Ectodermal cell (in vitro differentiated cells): ENCODE results near the gene CMTM4.
"Not testable (repeated sequence)": the region's sequence is repeated elsewhere in the genome, so short reads cannot be mapped to it uniquely, and the experiment has no call there.

Experiments
- H3K27ac ChIP-seq: 2 replicates; pipeline ENCODE4 v1.7.0; 2013; ENCODE audit warnings: mild to moderate bottlenecking, low read depth, low read length; ENCODE audit not compliant: insufficient read depth, poor library complexity, severe bottlenecking
- H3K27me3 ChIP-seq: 2 replicates; pipeline ENCODE4 v1.7.0; 2013; ENCODE audit warnings: mild to moderate bottlenecking, low read length; ENCODE audit not compliant: insufficient read depth, control insufficient read depth, poor library complexity, severe bottlenecking
- H3K36me3 ChIP-seq: one replicate; pipeline ENCODE4 v1.7.0; 2013; ENCODE audit warnings: low read length; ENCODE audit not compliant: control insufficient read depth, insufficient read depth
- H3K4me1 ChIP-seq: one replicate; pipeline ENCODE4 v1.7.0; 2013; ENCODE audit warnings: low read length; ENCODE audit not compliant: control insufficient read depth, insufficient read depth
- H3K4me3 ChIP-seq: 2 replicates; pipeline ENCODE4 v1.7.0; 2013; ENCODE audit warnings: low read depth, low read length, control low read depth; ENCODE audit not compliant: insufficient read depth
- H3K9me3 ChIP-seq: 2 replicates; pipeline ENCODE4 v1.7.0; 2013; ENCODE audit warnings: mild to moderate bottlenecking, low read length, moderate library complexity; ENCODE audit not compliant: control insufficient read depth
- WGBS, 2 experiments: methylation state at CpG; one replicate each; pipeline ENCODE4 v1.1.7; 2013; ENCODE audit warnings: missing lambda C conversion rate in 2 of 2; 5-methylcytosine and 5-hydroxymethylcytosine counted together

The CMTM4 gene

DNA sequence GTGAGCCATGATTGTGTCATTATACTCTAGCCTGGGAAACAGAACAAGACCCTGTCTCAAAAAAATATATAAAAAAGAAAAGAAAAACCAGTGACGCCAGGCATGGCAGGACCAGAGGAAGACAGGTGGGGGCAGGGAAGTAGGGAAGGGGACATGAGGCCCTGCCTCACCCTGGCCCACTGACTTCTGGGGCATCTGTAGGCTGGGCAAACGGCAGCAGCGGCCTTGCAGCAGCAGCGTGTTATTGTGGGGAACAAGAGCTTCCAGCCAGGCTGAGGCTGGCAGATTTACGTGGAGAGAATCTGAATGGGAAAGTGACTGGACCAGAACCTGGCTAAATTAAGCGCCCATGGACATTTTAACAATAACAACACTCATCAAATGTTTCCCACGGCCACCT, 19.4 kb downstream of the CMTM4 start:
- WGBS, 2 experiments = 87 to 90% methylated on average over 7 of the region's 7 CpGs
- H3K36me3 ChIP-seq = no peaks in the 10 kb centered on the region
- no peaks in the 10 kb centered on the region for H3K27me3 ChIP-seq
- no peaks in the 10 kb centered on the region for H3K4me1 ChIP-seq
- H3K9me3 ChIP-seq = no peaks in the 10 kb centered on the region
- no peak overlapping the region for H3K27ac ChIP-seq
- H3K4me3 ChIP-seq = no peak overlapping the region

- no peaks in the 10 kb centered on the region for H3K9me3 ChIP-seq
- WGBS, 2 experiments = 94 to 96% methylated on average over 3 of the region's 3 CpGs
- no peaks in the 10 kb centered on the region for H3K4me1 ChIP-seq
- no peak overlapping the region for H3K4me3 ChIP-seq
- H3K36me3 ChIP-seq = no peaks in the 10 kb centered on the region
- no peak overlapping the region for H3K27ac ChIP-seq
- H3K27me3 ChIP-seq = no peaks in the 10 kb centered on the region
These were observed 19.9 kb downstream of the CMTM4 start for GRCh38 chr16:66676599-66676998.

DNA sequence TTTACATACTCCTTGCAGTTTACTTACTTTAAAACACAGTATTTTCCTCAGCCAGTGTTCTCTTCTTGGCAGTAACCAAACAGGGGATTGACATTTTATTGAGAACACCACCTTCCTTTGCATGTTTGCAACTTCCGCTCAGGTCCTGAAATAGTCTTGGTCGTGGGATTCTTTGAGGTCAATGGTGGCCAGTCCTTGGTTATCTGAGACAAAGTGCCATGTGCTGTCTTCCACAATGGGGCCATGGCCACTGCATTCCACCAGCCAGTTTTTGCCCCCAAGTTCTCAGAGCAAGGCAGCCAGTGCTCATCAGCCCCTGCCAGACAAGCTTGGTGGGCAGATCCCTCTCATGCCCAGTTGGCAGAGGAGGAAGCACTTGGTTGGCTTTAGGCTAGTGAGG, 22.9 kb downstream of the CMTM4 start:
- Histone ChIP-seq H3K4me1 (no peaks in the 10 kb centered on the region), H3K36me3 (no peaks in the 10 kb centered on the region), H3K9me3 (no peaks in the 10 kb centered on the region), H3K4me3 (no peak overlapping the region), H3K27me3 (no peaks in the 10 kb centered on the region), H3K27ac (no peak overlapping the region)
- 97 to 98% methylated on average over 2 of the region's 2 CpGs for WGBS, 2 experiments

DNA sequence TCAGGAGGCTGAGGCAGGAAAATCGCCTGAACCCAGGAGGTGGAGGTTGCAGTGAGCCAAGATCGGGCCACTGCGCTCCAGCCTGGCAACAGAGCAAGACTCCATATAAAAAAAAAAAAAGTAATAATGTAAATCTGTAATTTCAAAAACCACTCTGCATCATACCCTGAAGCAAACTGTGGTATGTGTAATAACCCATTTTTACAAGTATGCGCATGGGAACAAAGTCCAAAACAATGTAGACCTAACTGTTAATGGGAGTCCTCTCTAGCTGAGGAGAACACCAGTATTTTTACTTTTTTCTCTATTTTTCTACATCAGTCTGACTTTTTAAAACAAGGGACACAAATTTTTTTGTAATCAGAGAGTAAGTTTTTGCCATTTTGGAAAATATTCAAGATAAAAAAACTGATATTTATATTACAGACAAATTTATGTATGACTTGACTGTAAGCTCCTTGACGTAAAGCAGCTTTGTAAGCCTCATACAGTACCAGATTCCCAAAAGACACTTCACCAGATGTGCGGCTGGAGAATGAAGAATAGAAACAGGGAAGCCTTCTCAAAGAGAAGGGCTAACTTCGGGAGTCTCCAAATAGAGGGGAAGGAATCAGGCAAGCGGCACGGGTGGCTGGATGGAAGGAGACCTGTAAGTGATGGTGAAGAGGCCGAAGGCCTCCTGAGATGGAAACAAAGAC, 25.7 kb downstream of the CMTM4 start:
- H3K9me3 ChIP-seq = no peaks in the 10 kb centered on the region
- WGBS, 2 experiments = 90 to 98% methylated on average over 9 of the region's 10 CpGs
- H3K36me3 ChIP-seq = no peaks in the 10 kb centered on the region
- H3K4me3 ChIP-seq = no peak overlapping the region
- no peak overlapping the region for H3K27ac ChIP-seq
- no peaks in the 10 kb centered on the region for H3K27me3 ChIP-seq
- H3K4me1 ChIP-seq = no peaks in the 10 kb centered on the region

DNA sequence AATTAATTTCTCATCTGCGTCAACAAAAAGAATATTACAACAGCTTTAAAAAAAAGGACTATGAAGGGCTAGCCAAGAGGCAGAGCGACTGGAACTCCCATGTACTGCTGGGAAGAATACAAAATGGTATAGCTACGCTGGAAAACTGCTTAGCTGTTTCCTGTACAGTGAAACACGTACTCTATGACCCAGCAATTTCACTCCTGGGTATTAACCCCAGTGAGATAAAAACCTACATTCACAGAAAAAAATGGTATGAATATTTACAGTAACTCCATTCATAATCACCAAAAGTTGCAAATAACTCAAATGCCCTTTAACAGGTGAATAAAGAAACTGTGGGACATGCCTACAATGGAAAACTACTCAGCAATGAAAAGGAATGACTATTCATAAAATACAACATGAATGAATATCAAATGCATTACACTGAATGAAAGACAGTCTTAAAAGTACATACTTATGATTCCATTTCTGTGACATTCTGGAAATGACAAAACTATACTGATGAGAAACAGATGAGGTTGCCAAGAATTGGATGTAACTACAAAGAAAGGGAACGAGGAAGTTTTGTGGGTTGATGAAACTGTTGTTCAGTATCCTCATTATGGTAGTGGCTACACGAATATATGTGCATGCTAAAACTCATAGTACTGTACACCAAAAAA, 27.6 kb downstream of the CMTM4 start:
- no peaks in the 10 kb centered on the region for H3K27me3 ChIP-seq
- no peak overlapping the region for H3K4me3 ChIP-seq
- no peaks in the 10 kb centered on the region for H3K4me1 ChIP-seq
- WGBS, 2 experiments = 95 to 98% methylated on average over 4 to 6 of the region's 6 CpGs
- no peaks in the 10 kb centered on the region for H3K9me3 ChIP-seq
- no peaks in the 10 kb centered on the region for H3K36me3 ChIP-seq
- H3K27ac ChIP-seq = no peak overlapping the region

DNA sequence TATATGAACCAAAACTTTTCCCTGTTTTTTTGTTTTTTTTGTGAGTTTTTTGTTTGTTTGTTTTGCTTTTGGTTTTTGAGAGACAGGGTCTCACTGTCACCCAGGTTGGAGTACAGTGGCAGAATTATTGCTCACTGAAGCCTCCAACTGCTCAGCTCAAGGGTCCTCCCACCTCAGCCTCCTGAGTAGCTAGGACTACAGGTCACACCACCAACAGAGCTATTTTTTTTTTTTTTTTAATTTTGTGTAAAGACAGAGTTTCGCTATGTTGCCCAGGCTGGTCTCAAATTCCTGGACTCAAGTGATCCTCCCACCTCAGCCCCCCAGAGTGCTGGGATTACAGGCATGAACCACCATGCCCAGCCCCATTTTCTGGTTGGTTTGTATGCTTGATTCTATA, 28.6 kb downstream of the CMTM4 start:
- 83 to 100% methylated on average over 1 of the region's 1 CpG for WGBS, 2 experiments
- Histone ChIP-seq H3K4me3 (no peak overlapping the region), H3K27ac (no peak overlapping the region)

DNA sequence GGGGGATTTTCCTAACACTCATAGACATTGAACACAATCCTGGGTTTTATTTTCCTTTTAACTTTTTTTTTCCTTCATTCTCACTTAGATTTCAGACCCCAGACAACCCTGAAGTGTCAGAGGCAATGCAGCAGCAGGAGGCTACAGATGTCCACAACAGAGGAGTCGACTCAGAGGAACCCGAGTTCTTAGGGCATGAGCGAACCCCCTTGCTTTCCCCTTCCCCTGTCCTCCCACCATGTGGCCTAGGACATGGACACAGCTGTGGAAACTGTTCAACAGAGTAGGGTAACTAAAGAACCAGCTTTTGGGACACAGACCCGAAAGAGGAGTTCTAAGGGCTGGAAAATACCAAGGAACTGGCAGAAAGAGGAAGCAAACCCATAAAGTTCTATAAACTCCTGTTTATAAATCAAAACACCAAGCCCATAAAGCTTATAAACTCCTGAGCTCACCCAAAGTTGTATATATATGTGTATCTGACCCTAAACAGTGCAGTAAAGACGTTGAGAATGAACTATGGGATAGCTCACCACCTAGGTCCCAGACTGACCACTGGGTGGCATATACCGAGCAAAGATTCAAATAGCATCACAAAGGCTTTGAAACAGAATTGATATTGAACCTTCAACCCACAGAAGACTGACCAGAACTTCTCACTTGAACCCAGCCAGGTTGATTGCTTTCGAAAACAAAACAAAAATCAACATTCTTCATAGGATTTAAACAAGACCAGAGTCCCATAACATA, 33.9 kb downstream of the CMTM4 start:
- Histone ChIP-seq H3K27ac (no peak overlapping the region), H3K36me3 (no peaks in the 10 kb centered on the region), H3K4me3 (no peak overlapping the region), H3K27me3 (no peaks in the 10 kb centered on the region), H3K9me3 (no peaks in the 10 kb centered on the region), H3K4me1 (peaks cover 13% of the 10 kb centered on the region)
- WGBS, 2 experiments = 73 to 75% methylated on average over 7 of the region's 7 CpGs

More for the DNA sequence above, 28.6 kb downstream of the CMTM4 start:
- Histone ChIP-seq H3K9me3 (no peaks in the 10 kb centered on the region), H3K27me3 (no peaks in the 10 kb centered on the region), H3K4me1 (no peaks in the 10 kb centered on the region), H3K36me3 (no peaks in the 10 kb centered on the region)

GRCh38 chr16:66661671-66662346, 34.7 kb downstream of the CMTM4 start:
- peaks cover 13% of the 10 kb centered on the region for H3K4me1 ChIP-seq
- H3K27ac ChIP-seq, H3K27me3 ChIP-seq, H3K9me3 ChIP-seq, H3K36me3 ChIP-seq, H3K4me3 ChIP-seq: not testable (repeated sequence)
- 87 to 91% methylated on average over 6 of the region's 6 CpGs for WGBS, 2 experiments

- Histone ChIP-seq H3K9me3 (no peaks in the 10 kb centered on the region), H3K27ac (no peak overlapping the region), H3K4me3 (no peak overlapping the region), H3K4me1 (peaks cover 13% of the 10 kb centered on the region), H3K27me3 (no peaks in the 10 kb centered on the region), H3K36me3 (no peaks in the 10 kb centered on the region)
- 92% methylated on average over 4 of the region's 4 CpGs for WGBS, 2 experiments
These were observed 35.4 kb downstream of the CMTM4 start for GRCh38 chr16:66661210-66661560.
